AML-193 (cell line): ENCODE data around the gene DYSF.

Source experiments
- DNase-seq, 2 experiments: peaks; one replicate each; lab custom pipeline; 2025; lab: John Stamatoyannopoulos, UW

DYSF gene

GRCh38 chr2:71571945-71572344 lies 118.6 kb downstream of the DYSF start:
- no peak for DNase-seq

- DNase-seq, result no peak
These were observed 122.6 kb downstream of the DYSF start for GRCh38 chr2:71575966-71576365.

GRCh38 chr2:71576541-71576940 lies 123.2 kb downstream of the DYSF start:
- DNase-seq, result no peak

GRCh38 chr2:71577209-71577608 lies 123.8 kb downstream of the DYSF start:
- no peak for DNase-seq

- no peak for DNase-seq
These were observed 125.5 kb downstream of the DYSF start for GRCh38 chr2:71578767-71579342.

GRCh38 chr2:71581026-71581425 lies 127.7 kb downstream of the DYSF start:
- DNase-seq, result no peak

GRCh38 chr2:71583876-71584275 lies 130.5 kb downstream of the DYSF start:
- no peak for DNase-seq

- no peak for DNase-seq
These were observed 133.1 kb downstream of the DYSF start for GRCh38 chr2:71586471-71586870.

- no peak for DNase-seq
These were observed 134.2 kb downstream of the DYSF start for GRCh38 chr2:71587509-71588073.

- no peak for DNase-seq
These were observed 135.3 kb downstream of the DYSF start for GRCh38 chr2:71588497-71589170.

GRCh38 chr2:71589763-71590162 lies 136.4 kb downstream of the DYSF start:
- no peak for DNase-seq

GRCh38 chr2:71591044-71591443 lies 137.7 kb downstream of the DYSF start:
- no peak for DNase-seq

GRCh38 chr2:71592181-71592711 lies 138.9 kb downstream of the DYSF start:
- no peak for DNase-seq

GRCh38 chr2:71595569-71595968 lies 142.2 kb downstream of the DYSF start:
- DNase-seq, result no peak

- no peak for DNase-seq
These were observed 142.7 kb downstream of the DYSF start for GRCh38 chr2:71596011-71596410.

- no peak for DNase-seq
These were observed 144.4 kb downstream of the DYSF start for GRCh38 chr2:71597756-71598155.

- no peak for DNase-seq
These were observed 145.2 kb downstream of the DYSF start for GRCh38 chr2:71598526-71598925.

- no peak for DNase-seq
These were observed 145.7 kb downstream of the DYSF start for GRCh38 chr2:71599038-71599437.

GRCh38 chr2:71599646-71600236 lies 146.4 kb downstream of the DYSF start:
- no peak for DNase-seq

- DNase-seq, result no peak
These were observed 147.2 kb downstream of the DYSF start for GRCh38 chr2:71600555-71600954.

GRCh38 chr2:71601136-71602114 lies 148.1 kb downstream of the DYSF start:
- no peak for DNase-seq

- DNase-seq, result no peak
These were observed 148.7 kb downstream of the DYSF start for GRCh38 chr2:71602115-71602495.
